Measurements from ENCODE around the gene ZNF385B. TPM values are rescaled to one million over a fixed set of nuclear protein-coding genes. Genes with fewer than 3 reads are reported as not detected.

The ZNF385B gene
- total RNA-seq, 1 experiment from 2014 or later, result 9.3 TPM

DNA sequence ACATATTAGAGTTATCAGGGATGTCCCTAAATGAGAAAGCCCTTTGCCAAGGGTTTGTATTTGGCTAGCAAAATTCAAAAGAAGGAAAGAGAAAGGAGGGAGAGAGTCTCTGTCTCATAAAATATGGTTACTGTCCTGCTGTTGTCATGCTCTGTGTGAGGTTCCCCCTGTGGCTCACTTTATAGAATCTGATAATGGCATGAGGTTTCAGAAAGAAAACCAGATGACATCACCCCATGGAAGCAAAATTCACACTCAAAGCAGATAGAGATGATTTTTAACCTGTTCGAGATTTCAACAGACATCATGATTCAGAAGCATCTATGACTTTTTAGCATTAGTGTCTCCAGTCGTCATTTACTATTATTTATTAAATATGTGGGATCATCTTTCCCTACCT is 431.8 kb downstream of the ZNF385B start:
- Histone ChIP-seq H3K27me3 (ENCODE audit: insufficient read depth, low read length) (no peaks in the 10 kb centered on the region), H4K20me1 (ENCODE audit: insufficient read depth) (no peaks in the 10 kb centered on the region), H3K27ac (ENCODE audit: low read depth, low read length) (no peak overlapping the region), H3K4me1 (ENCODE audit: control insufficient read depth in 1 of 2, insufficient read depth in 2 of 2, low read length in 2 of 2) (no peaks in the 10 kb centered on the region), H3K9me3 (ENCODE audit: control insufficient read depth in 1 of 2, insufficient read depth in 1 of 2, low read depth in 1 of 2, low read length in 2 of 2) (no peaks in the 10 kb centered on the region), H2AFZ (ENCODE audit: low read depth, low read length, poor library complexity, severe bottlenecking) (no peak overlapping the region), H3K4me2 (ENCODE audit: low read length) (no peak overlapping the region), H3K9me2 (ENCODE audit: insufficient read depth) (no peaks in the 10 kb centered on the region), H3K4me3 (replicated peaks in 1 of 2; ENCODE audit: low read depth in 1 of 2, low read length in 2 of 2) (no peak overlapping the region), H3K9ac (ENCODE audit: low read length) (no peak overlapping the region), H3K79me2 (ENCODE audit: insufficient read depth, low read length) (no peaks in the 10 kb centered on the region), H3K36me3 (ENCODE audit: control insufficient read depth in 1 of 2, insufficient read depth in 2 of 2, low read length in 2 of 2) (no peaks in the 10 kb centered on the region)
- intact Hi-C loops (cut with micrococcal nuclease), result loop anchor here (10.0 kb wide), 1 partner anchor 505 kb away; no protein-coding TSS in a partner anchor
- no peak for DNase-seq (ENCODE audit: low read depth, low spot score)
- ChIA-PET CTCF (no interaction called here), RAD21 (ENCODE audit: low non-redundant PET in 1 of 2, low total read pairs in 2 of 2, uncharacterized antibody in 2 of 2, unreplicated experiment in 2 of 2) (no interaction called here), POLR2A (no interaction called here)
- TF ChIP-seq ZFX (IDR thresholded peaks at IDR 0.05) (no peak), RAD21 (IDR thresholded peaks at IDR 0.05; ENCODE audit: low read depth) (no peak), YY1 (IDR thresholded peaks at IDR 0.05; ENCODE audit: extremely low read depth, insufficient replicate concordance, low read depth, low read length) (no peak), EZH2phosphoT487 (IDR thresholded peaks at IDR 0.05; ENCODE audit: borderline replicate concordance) (no peak), POLR2A (IDR thresholded peaks at IDR 0.05; ENCODE audit: borderline replicate concordance, extremely low read depth, insufficient read depth, insufficient read length) (no peak), EZH2 (IDR thresholded peaks at IDR 0.05) (no peak)
- TF ChIP-seq, protein P1, sequence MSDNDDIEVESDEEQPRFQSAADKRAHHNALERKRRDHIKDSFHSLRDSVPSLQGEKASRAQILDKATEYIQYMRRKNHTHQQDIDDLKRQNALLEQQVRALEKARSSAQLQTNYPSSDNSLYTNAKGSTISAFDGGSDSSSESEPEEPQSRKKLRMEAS (IDR thresholded peaks at IDR 0.05), result no peak
- TF ChIP-seq, protein P2, sequence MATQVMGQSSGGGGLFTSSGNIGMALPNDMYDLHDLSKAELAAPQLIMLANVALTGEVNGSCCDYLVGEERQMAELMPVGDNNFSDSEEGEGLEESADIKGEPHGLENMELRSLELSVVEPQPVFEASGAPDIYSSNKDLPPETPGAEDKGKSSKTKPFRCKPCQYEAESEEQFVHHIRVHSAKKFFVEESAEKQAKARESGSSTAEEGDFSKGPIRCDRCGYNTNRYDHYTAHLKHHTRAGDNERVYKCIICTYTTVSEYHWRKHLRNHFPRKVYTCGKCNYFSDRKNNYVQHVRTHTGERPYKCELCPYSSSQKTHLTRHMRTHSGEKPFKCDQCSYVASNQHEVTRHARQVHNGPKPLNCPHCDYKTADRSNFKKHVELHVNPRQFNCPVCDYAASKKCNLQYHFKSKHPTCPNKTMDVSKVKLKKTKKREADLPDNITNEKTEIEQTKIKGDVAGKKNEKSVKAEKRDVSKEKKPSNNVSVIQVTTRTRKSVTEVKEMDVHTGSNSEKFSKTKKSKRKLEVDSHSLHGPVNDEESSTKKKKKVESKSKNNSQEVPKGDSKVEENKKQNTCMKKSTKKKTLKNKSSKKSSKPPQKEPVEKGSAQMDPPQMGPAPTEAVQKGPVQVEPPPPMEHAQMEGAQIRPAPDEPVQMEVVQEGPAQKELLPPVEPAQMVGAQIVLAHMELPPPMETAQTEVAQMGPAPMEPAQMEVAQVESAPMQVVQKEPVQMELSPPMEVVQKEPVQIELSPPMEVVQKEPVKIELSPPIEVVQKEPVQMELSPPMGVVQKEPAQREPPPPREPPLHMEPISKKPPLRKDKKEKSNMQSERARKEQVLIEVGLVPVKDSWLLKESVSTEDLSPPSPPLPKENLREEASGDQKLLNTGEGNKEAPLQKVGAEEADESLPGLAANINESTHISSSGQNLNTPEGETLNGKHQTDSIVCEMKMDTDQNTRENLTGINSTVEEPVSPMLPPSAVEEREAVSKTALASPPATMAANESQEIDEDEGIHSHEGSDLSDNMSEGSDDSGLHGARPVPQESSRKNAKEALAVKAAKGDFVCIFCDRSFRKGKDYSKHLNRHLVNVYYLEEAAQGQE (IDR thresholded peaks at IDR 0.05; ENCODE audit: low read depth), result no peak
- TF ChIP-seq, protein P3, sequence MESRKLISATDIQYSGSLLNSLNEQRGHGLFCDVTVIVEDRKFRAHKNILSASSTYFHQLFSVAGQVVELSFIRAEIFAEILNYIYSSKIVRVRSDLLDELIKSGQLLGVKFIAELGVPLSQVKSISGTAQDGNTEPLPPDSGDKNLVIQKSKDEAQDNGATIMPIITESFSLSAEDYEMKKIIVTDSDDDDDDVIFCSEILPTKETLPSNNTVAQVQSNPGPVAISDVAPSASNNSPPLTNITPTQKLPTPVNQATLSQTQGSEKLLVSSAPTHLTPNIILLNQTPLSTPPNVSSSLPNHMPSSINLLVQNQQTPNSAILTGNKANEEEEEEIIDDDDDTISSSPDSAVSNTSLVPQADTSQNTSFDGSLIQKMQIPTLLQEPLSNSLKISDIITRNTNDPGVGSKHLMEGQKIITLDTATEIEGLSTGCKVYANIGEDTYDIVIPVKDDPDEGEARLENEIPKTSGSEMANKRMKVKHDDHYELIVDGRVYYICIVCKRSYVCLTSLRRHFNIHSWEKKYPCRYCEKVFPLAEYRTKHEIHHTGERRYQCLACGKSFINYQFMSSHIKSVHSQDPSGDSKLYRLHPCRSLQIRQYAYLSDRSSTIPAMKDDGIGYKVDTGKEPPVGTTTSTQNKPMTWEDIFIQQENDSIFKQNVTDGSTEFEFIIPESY (IDR thresholded peaks at IDR 0.05; ENCODE audit: extremely low read depth, insufficient replicate concordance, low read length), result no peak
- BruUV-seq (replicated peaks), result no TSS peak
- no peak for ATAC-seq

Data from HCT116 (cell line).